Measurements from ENCODE around the gene CDH8. TPM values are rescaled to one million over a fixed set of nuclear protein-coding genes. Genes with fewer than 3 reads are reported as not detected.
"Not testable (repeated sequence)": the region's sequence is repeated elsewhere in the genome, so short reads cannot be mapped to it uniquely, and the experiment has no call there.

The CDH8 gene
- polyA plus RNA-seq, 3 donors, result 3.6 to 6.2 (median 5.7) TPM

DNA sequence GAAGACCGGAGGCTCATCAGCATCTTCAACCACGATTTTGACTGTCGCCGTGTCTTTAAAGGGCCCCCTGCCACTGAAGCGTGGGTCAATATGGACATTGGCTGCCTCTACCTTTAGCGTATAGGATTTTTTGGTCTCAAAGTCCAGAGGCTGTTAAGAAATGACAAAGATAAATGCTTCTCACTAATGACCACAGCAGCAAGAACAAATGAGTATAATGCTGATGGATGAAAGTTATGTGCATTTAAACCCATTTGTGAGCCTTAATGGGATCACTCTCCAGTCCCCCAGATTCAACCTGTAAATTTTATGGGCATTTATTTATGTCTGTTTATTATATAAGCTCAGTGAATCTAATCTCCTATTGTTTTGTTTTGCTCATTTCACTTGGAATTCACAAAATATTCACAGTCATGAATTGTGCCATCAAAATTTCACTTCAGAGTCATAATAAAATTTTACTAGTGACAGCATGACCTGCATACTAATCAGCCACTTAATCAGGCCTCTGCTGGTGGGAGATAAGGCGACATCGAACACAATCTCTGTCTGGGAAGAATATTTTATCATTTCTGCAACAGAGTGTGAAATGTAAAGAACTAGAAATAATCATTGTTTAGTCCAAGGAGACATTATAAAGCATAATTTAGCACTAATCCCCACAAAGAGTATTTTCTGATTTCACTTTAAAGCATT lies 218.5 kb downstream of the CDH8 start:
- DNase-seq (ENCODE audit: extremely low read depth in 1 of 11, low read depth in 9 of 11, low spot score in 4 of 11), result no peak

GRCh38 chr16:61814726-61815347 lies 221.4 kb downstream of the CDH8 start:
- DNase-seq (ENCODE audit: extremely low read depth in 1 of 11, low read depth in 9 of 11, low spot score in 4 of 11), result peak in 3 of 11 donors; percentile 1 to 18 (median 17)

- DNase-seq (ENCODE audit: extremely low read depth in 1 of 11, low read depth in 9 of 11, low spot score in 4 of 11), result no peak
These were observed 222.9 kb downstream of the CDH8 start for GRCh38 chr16:61813339-61813738.

GRCh38 chr16:61812251-61812650 lies 224.0 kb downstream of the CDH8 start:
- no peak for DNase-seq (ENCODE audit: extremely low read depth in 1 of 11, low read depth in 9 of 11, low spot score in 4 of 11)

- DNase-seq (ENCODE audit: extremely low read depth in 1 of 11, low read depth in 9 of 11, low spot score in 4 of 11), result no peak
These were observed 228.7 kb downstream of the CDH8 start for GRCh38 chr16:61807551-61807950.

GRCh38 chr16:61801217-61801616 lies 235.0 kb downstream of the CDH8 start:
- DNase-seq (ENCODE audit: extremely low read depth in 1 of 11, low read depth in 9 of 11, low spot score in 4 of 11), result not testable (repeated sequence)

DNA sequence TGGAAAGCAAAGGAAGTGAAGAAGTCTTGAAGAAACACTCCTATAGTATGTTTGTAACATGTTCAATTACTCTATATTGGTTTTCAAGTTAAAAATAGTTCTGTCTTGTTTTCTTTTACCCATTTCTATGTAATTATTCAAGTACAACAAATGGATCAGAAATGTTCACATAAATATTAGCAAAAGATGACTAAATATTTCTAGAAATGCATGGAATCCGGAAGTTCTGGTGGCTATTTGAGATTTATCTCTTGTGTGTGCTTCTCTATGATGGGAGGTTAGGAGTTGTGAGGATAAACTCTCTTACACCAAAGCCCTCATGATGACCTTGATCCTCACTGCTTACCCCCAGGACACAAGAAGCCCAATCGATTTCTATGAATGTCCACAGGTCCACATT lies 237.5 kb downstream of the CDH8 start:
- no peak for DNase-seq (ENCODE audit: extremely low read depth in 1 of 11, low read depth in 9 of 11, low spot score in 4 of 11)

DNA sequence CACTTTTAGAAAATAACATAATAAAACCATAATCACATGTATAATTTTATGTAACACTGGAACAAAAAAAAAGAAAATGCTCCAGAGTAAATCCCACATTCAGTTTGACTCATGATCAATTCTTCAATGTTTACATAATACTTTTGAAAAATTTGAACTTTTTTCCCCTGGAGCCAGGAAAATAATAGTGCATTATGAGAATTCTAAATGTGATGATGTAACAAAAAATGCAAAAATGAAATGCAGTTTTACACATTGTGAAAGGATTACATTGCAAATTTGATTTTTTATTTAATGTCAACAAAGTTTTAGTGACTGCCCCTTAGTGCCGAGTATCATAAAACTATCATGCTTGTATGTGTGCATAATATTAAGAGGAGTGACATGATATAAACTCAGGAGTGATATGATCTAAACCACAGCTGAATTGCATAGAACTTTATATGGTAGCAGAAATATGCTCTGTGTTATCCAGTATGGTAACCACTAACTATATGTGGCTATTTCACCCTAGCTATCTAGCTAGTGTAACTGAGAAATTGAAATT lies 238.2 kb downstream of the CDH8 start:
- DNase-seq (ENCODE audit: extremely low read depth in 1 of 11, low read depth in 9 of 11, low spot score in 4 of 11), result no peak

DNA sequence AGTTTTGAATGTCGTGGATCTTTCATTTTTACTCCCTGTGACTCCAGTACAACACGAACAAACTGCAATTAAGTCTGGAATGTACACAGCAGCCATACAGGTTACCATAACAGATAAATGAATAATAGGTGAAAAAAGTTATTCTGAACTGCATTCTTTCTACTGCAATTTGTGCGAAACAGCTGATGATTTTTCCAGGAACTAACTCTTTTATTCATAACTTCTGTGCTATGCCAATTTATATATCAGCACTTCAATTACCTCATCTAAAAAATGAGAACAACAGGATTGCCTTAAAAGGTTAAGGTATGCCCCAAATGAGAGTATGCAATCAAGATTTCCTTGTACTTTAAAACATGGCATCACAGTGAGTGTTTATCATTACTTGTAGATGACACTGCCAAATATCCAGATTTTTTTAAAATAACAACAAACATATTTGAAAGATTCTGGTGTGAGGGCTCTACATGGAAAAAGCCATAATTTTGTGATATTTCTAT lies 238.9 kb downstream of the CDH8 start:
- no peak for DNase-seq (ENCODE audit: extremely low read depth in 1 of 11, low read depth in 9 of 11, low spot score in 4 of 11)

- no peak for DNase-seq (ENCODE audit: extremely low read depth in 1 of 11, low read depth in 9 of 11, low spot score in 4 of 11)
These were observed 243.9 kb downstream of the CDH8 start for GRCh38 chr16:61792194-61792909.

GRCh38 chr16:61791464-61791863 lies 244.8 kb downstream of the CDH8 start:
- no peak for DNase-seq (ENCODE audit: extremely low read depth in 1 of 11, low read depth in 9 of 11, low spot score in 4 of 11)

DNA sequence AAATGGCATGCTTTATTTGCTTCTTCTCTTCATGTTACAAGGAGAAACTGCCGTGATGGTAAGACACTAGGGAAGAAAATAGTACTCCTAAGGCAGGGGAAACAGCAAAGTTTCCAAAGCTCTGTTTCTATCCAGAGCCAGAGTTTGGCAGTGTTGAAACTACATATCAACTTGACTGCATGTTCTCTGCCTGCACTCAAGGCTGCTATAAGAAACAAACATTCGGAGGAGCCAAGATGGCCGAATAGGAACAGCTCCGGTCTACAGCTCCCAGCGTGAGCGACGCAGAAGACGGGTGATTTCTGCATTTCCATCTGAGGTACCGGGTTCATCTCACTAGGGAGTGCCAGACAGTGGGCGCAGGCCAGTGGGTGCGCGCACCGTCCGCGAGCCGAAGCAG lies 254.4 kb downstream of the CDH8 start:
- DNase-seq (ENCODE audit: extremely low read depth in 1 of 11, low read depth in 9 of 11, low spot score in 4 of 11), result not testable (repeated sequence)

- no peak for DNase-seq (ENCODE audit: extremely low read depth in 1 of 11, low read depth in 9 of 11, low spot score in 4 of 11)
These were observed 256.1 kb downstream of the CDH8 start for GRCh38 chr16:61780161-61780560.

DNA sequence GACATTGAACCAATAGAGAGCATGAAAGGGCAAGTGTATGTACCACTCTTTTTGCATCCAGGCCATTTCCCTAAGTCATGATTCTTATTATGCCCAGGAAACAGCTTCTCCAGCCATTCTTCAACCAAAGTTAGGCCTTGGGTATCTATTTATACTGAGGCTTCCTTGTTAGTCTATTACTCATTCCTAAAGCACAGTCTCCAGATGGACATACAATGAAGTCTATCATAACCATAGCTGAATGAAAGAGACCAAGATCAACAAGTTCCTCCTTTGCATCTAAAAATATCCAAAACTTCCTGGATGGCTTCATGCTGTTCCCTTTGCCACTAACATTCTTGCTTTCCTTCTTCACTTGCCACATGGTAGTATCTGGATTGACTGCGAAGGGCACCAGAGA lies 265.9 kb downstream of the CDH8 start:
- DNase-seq (ENCODE audit: extremely low read depth in 1 of 11, low read depth in 9 of 11, low spot score in 4 of 11), result no peak

DNA sequence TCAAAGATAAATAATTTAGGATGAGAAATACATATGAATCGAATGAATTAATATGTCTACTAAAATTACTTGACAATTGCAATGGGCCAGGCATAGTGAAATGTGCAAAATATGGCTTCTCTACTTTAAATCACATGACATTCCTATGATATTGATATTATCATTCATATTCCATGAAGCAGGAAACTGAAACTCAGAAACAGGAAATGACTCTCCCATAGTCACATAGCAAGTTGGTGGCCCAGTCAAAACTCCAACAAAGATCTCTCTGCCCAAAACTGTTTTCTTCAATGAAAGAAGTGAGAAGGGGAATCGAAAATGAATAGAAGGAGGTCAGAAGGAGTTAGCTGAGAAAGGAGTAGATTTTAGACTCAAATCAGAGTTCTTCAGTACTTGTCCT lies 272.2 kb downstream of the CDH8 start:
- no peak for DNase-seq (ENCODE audit: extremely low read depth in 1 of 11, low read depth in 9 of 11, low spot score in 4 of 11)

DNA sequence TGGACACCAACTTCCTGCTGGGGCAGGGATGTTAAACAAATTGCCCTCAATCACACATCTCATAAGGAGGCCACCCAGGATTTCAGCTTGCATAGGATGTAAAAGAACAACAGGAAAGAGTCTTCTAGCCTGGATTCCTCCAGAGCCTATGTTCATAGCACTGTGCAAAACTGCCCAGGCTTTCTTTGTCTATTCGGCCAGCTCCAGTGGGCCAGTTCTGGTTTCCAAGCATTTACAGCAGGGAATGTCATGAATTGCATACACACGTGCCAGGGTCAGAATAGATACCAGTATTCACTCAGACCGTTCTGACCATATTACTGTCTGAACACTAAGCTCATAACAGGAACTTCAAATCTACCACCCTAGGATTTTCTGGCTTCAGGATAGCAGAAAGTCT lies 273.2 kb downstream of the CDH8 start:
- no peak for DNase-seq (ENCODE audit: extremely low read depth in 1 of 11, low read depth in 9 of 11, low spot score in 4 of 11)

DNA sequence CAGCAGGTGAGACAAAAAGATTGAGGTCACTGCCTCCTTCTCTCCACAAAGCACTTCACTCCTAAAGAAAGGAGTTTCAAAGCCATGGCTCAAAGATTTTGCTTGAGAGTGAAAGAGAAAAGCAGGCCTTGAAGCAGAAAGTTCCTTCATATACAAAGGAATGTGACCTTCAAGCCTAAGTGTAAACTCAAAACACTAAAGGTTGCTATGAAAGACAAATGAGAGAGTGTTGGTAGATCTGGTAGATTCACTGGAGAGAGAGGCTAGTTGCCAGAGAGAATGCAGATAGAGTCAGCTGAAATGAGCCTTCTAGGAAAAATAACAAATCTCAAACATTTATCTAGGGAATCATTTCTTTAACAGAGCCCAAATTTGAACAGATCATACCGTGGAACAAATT lies 305.2 kb downstream of the CDH8 start:
- DNase-seq (ENCODE audit: extremely low read depth in 1 of 11, low read depth in 9 of 11, low spot score in 4 of 11), result no peak

GRCh38 chr16:61726701-61727100 lies 309.5 kb downstream of the CDH8 start:
- no peak for DNase-seq (ENCODE audit: extremely low read depth in 1 of 11, low read depth in 9 of 11, low spot score in 4 of 11)

DNA sequence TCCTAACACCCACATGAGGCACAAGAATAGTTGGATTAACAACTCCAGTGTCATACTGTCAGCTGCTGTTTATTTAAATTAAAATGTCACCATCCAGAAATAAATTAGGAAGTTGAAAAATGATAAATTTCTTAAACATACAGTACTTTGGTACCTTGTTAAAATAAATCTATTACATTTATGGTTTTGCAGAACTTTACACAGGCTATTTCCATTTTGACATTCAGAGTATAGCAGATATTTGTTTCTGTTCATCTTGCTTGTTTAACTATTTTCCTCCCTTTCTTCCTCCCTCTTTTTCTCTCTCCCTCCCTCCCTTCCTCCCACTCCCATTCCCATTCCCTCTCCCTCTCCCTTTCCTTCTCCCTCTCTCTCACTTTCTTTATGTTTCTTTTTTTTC lies 310.1 kb downstream of the CDH8 start:
- DNase-seq (ENCODE audit: extremely low read depth in 1 of 11, low read depth in 9 of 11, low spot score in 4 of 11), result no peak

GRCh38 chr16:61721544-61721943 lies 314.7 kb downstream of the CDH8 start:
- DNase-seq (ENCODE audit: extremely low read depth in 1 of 11, low read depth in 9 of 11, low spot score in 4 of 11), result no peak
